Bronchial epithelial cell (primary cell): ENCODE measurements around the gene SLC6A19. TPM values are rescaled to one million over a fixed set of nuclear protein-coding genes. Genes with fewer than 3 reads are reported as not detected.

ENCODE experiments used
- DNase-seq: peaks from one replicate; pipeline ENCODE4 v3.0.0-alpha.2; 2010; ENCODE audit warnings: low read depth
- FAIRE-seq: peaks from 2 replicates; lab custom pipeline; 2011; peaks lifted over from hg19 to GRCh38; lab: Jason Lieb, UNC
- H3K27me3 ChIP-seq: 2 replicates; pipeline ENCODE4 v1.5.1; 2011; ENCODE audit warnings: low read length; ENCODE audit not compliant: control insufficient read depth, insufficient read depth
- H3K36me3 ChIP-seq: 2 replicates; pipeline ENCODE4 v1.5.1; 2011; ENCODE audit warnings: low read length; ENCODE audit not compliant: control insufficient read depth, insufficient read depth
- H3K4me3 ChIP-seq: 2 replicates; pipeline ENCODE4 v1.5.1; 2011; ENCODE audit warnings: mild to moderate bottlenecking, low read depth, low read length, control low read depth
- total RNA-seq: library from RNA; depleted of rRNA; stranded (reverse); fragments of >200 nt; gene quantifications from 2 replicates; pipeline ENCODE4 v1.2.1, GENCODE V29; 2014
- TF ChIP-seq, protein P1 (sequence below): IDR thresholded peaks from 2 replicates; pipeline ENCODE4 v1.5.1; 2011; ENCODE audit warnings: mild to moderate bottlenecking, moderate library complexity, low read length, control low read depth, inconsistent platforms; ENCODE audit not compliant: insufficient read depth, severe bottlenecking

Gene SLC6A19
- total RNA-seq, 1 donor from 2014 or later: not detected

DNA sequence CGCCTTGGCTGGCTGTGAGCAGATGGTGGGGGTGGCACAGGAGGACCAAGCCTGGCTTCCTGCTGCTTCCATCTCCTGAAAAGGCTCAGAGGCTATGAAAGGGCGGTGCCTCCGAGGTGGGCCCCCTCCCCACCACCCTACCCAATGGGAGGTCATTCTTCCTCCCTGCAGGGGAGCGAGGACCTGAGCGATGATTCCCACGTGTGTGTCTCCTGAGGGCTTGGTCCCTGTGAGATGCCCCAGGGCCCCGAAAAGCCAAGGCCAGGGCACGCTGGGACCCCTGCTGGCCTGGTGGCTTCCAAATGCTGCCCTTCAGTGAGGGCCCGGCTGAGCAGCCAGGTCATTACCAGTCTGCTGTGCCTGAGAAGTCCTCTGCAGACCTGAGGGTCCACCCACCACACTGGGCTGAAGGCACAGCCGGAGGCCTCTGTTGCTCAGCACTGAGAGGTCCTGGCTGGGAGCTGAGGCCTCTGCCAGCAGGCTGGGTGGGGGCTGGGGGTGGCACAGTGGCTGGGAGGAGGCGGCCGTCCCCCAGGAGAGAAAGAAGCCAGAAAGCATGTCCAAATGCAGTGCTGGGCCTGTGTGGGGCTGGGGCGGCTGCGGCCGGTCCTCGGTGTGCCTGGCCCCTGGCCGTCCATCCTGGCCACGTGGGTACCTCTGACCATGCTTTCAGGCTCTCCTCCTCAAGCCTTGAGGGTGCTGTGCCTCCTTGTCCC is 14.0 kb upstream of the SLC6A19 start:
- Histone ChIP-seq H3K27me3 (peaks cover 2% of the 10 kb centered on the region), H3K4me3 (no peak overlapping the region), H3K36me3 (no peaks in the 10 kb centered on the region)
- DNase-seq (no peak), FAIRE-seq (no peak)
- TF ChIP-seq, protein P1, sequence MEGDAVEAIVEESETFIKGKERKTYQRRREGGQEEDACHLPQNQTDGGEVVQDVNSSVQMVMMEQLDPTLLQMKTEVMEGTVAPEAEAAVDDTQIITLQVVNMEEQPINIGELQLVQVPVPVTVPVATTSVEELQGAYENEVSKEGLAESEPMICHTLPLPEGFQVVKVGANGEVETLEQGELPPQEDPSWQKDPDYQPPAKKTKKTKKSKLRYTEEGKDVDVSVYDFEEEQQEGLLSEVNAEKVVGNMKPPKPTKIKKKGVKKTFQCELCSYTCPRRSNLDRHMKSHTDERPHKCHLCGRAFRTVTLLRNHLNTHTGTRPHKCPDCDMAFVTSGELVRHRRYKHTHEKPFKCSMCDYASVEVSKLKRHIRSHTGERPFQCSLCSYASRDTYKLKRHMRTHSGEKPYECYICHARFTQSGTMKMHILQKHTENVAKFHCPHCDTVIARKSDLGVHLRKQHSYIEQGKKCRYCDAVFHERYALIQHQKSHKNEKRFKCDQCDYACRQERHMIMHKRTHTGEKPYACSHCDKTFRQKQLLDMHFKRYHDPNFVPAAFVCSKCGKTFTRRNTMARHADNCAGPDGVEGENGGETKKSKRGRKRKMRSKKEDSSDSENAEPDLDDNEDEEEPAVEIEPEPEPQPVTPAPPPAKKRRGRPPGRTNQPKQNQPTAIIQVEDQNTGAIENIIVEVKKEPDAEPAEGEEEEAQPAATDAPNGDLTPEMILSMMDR: no peak

GRCh38 chr5:1187950-1188334 is 13.5 kb upstream of the SLC6A19 start:
- no peak for DNase-seq
- TF ChIP-seq, protein P1: no peak
- H3K4me3 ChIP-seq: no peak overlapping the region
- no peak for FAIRE-seq
- no peaks in the 10 kb centered on the region for H3K36me3 ChIP-seq
- no peaks in the 10 kb centered on the region for H3K27me3 ChIP-seq

GRCh38 chr5:1188464-1188863 is 12.9 kb upstream of the SLC6A19 start:
- no peak for DNase-seq
- no peak for FAIRE-seq
- no peaks in the 10 kb centered on the region for H3K27me3 ChIP-seq
- H3K4me3 ChIP-seq: no peak overlapping the region
- TF ChIP-seq, protein P1: no peak
- H3K36me3 ChIP-seq: no peaks in the 10 kb centered on the region

DNA sequence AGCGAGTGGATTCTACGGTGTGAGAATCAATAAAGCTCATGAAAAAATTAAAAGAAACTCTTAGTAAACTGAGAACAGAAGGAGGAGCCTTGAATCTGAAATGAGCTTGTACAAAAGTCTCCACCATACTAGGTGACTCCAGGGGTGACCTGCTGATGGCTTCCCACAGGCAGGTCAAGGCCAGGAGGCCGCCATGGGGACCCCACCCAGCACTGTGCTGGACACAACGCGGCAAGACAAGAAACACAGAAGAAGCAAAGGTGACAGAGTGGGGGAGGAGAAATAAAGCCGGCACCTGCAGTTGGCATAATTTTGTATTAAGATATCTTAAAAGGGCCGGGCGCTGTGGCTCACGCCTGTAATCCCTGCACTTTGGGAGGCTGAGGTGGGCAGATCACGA is 12.1 kb upstream of the SLC6A19 start:
- Histone ChIP-seq H3K4me3 (no peak overlapping the region), H3K27me3 (no peaks in the 10 kb centered on the region), H3K36me3 (no peaks in the 10 kb centered on the region)
- TF ChIP-seq, protein P1: no peak
- DNase-seq (no peak), FAIRE-seq (no peak)

- FAIRE-seq: no peak
Observed at GRCh38 chr5:1190278-1190677, 11.1 kb upstream of the SLC6A19 start.

More at GRCh38 chr5:1190278-1190677, 11.1 kb upstream of the SLC6A19 start:
- H3K36me3 ChIP-seq: no peaks in the 10 kb centered on the region
- DNase-seq: no peak
- no peak overlapping the region for H3K4me3 ChIP-seq
- no peaks in the 10 kb centered on the region for H3K27me3 ChIP-seq
- TF ChIP-seq, protein P1: no peak
